HG02852 (cell line): ENCODE measurements around the gene HRH3.

Experiments
- ATAC-seq: cut with Tn5 transposase; IDR thresholded peaks from one replicate; pipeline ENCODE4 v1.9.1; 2021; ENCODE audit warnings: mild to moderate bottlenecking, moderate library complexity; ENCODE audit not compliant: unreplicated experiment

HRH3 gene

GRCh38 chr20:62216636-62217566 lies 3.2 kb downstream of the HRH3 start:
- ATAC-seq, result no peak

- no peak for ATAC-seq
Measured at GRCh38 chr20:62215991-62216635, 4.0 kb downstream of the HRH3 start.

GRCh38 chr20:62215020-62215990 lies 4.8 kb downstream of the HRH3 start:
- no peak for ATAC-seq

- no peak for ATAC-seq
Measured at GRCh38 chr20:62214067-62214466, 6.0 kb downstream of the HRH3 start.

- ATAC-seq, result no peak
Measured at GRCh38 chr20:62212299-62212698, 7.8 kb downstream of the HRH3 start.

DNA sequence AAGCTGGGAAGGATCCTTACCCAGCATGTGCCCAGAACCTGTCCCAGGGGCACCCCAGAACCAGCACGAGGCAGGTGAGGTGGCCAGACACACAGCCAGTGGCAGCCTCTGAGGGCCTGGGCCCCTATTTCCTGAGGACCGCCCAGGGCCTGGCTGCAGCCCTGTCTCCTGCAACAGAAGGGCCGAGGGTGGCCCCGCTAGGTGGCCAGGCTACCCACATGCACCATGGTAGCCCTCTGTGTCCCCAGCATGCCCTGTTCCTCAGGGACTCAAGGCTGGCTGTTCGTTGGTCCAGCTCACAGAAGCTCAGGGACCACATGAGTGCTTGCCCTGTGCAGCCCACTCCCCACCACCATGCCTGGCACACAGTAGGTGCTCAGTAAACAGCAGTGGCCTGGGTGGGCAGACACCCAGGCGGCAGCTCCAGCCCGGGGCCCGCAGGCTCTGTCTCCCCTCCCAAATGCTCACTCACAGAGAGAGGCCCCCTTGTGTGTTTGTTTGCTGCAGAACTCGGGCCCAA lies 8.2 kb downstream of the HRH3 start:
- no peak for ATAC-seq

- no peak for ATAC-seq
Measured at GRCh38 chr20:62211216-62211615, 8.9 kb downstream of the HRH3 start.

DNA sequence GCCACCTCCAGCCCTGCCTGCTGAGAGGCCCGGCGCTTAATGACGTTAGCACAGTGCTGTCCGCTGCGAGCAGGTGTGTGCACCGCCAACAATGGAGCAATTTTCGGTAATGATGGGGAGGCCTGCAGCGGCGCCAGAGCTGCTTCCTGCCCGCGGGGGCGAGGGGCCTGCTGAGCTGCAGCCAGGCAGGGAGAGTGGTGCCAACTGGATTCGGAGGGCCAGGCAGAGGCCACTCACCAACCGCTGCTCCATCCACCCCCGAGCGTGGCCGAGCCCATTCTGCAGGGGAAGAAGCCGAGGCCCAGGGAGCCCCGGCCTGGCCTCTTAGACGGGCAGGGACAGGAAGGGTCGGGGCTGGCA lies 9.6 kb downstream of the HRH3 start:
- no peak for ATAC-seq

DNA sequence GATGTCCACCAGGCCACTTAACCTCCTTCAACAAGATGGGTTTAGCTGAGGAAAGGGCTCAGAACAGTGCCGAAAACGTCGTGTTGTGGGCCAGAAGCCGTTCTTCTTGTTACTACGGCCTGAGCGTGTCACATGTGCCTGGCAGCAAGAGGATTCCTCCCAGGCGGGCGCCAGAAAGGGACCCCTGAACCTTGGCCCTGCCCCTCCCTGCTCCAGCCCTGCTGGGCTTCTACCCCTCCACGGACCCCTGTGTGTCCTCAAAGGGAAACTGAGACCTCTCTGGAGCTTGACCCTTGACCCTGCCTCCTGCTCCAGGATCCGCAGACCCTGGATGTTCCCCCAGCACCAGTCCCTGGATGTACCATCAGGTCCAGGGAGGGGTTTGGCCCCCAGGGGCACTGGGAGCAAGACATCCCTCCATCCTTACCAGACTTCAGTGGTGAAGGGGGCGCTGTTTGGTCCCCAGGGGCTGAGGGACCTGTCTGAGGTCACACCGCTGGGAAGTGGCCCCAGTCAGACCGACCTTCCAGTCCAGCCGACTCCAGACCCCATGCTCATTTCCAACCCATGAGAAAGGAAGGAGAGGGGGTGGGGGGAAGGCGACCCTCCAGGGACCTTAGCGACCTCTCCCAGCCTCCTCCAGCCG lies 10.1 kb downstream of the HRH3 start:
- no peak for ATAC-seq

DNA sequence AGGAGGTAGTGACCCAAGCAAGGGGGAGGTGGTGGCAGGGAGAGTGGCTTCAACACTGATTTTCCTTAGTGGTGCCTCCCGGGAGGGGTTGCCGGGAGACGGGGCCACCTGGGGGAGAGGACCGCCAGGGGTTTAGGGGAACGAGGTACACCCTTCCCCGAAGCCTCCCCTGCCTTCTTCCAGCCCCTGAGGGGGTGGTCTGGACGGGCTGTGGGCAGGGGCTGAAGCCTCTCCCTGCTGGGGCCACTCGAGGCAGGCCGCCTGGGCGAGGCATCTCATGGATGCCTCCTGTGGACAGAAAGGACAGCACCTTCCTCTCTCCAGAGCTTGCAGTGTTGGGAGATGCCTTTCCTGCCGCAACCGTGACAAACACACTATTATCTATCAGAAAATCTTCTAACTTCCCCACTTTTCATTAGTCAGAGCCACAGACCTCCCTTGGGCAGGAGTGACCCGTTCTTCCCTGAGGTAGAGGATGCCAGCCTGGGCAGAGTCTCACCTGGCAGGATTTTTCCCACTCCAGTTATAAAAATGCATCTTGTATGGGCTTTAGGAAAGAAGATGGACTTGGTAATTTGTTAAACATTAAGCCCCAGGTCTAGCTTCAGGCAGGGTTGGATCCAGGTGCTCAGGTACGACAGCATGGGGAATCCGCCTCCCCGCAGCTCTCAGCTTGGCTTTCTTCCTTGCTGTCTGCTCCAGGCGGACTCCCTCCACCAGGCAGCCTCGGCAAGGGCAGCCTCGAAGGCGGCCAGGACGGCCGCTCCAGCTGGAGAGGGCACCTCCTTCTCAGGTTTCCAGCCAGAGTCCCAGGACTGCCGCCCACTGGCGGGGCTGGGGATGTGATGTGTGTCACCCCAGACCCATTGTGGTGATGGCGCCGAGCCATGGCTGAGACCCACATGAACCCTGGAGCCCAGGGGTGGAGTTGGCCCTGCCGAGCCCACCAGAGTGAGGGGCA lies 11.0 kb downstream of the HRH3 start:
- no peak for ATAC-seq

GRCh38 chr20:62208061-62208794 lies 11.8 kb downstream of the HRH3 start:
- ATAC-seq, result no peak

DNA sequence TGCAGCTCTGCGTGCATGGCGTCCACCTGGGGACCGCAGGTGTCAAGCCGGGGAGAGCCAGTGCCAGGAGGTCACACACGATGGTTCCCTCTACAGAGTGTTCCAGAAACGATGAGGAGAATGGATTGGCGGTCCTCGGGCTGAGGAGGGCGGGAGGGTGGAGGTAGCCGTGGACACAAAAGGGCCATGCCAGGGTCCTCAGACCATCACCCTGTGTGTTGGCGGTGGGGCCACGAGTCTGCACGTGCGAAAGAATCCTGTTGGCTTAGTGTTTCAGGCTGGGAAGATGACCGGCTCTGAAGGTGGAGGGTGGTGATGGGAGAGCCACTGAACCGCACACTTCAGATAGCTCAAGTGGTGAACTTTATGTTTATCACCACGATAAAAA lies 13.7 kb downstream of the HRH3 start:
- ATAC-seq, result no peak

DNA sequence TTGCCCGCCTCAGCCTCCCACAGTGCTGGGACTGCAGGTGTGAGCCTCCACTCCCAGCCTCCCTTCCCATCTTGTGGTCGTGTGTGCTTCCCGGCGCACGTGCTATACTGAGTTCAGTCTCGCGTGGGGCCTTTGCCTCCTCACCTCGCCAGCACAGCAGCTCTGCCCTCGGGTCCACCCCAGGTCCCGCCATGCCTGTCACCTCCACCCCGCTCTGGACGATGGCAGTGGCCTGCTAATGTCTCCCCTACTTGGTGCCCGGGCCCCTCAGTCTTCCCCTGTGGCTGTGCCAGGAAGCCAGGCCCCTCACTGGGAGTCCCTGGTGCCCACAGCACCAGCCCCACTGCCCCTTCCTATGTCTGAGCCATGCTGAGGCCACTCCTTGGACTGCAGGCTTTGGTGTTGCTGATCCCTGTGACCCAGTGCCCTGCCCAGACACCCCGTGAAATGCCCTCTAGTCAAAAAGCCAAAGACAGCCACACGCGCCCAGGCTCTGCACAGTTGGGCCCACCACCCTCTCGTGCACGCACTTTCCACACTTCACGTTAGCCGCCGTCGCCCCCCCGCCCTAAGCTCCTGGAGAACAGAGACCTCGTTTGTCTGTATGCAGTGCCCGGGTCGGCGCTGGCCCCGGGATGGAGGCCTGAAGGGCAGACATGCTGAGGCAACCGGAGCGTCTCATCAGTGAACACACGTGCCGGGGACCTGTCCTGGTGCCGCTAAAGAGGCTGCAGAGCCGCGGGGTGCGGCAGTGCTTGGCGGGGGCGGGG lies 14.3 kb downstream of the HRH3 start:
- no peak for ATAC-seq

GRCh38 chr20:62203378-62204030 lies 16.6 kb downstream of the HRH3 start:
- no peak for ATAC-seq

- no peak for ATAC-seq
Measured at GRCh38 chr20:62202676-62203377, 17.3 kb downstream of the HRH3 start.

DNA sequence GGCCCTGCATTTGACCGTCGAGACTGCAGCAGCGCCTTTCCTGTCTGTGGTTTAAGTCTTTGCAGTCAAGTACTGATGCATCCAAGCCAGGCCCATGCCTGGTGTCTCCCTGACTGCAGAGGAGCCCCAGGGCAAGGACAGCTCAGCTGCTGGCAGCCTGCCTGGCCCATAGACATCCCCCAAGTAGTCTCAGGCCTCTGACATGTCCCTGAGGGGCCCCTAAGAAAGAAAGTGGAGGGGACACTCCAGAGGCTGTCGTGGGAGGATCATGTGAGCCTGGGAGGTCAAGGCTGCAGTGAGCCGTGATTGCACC lies 18.0 kb downstream of the HRH3 start:
- ATAC-seq, result peak; percentile 15
